Measurements from ENCODE around the gene ENGASE. TPM values are rescaled to one million over a fixed set of nuclear protein-coding genes. Genes with fewer than 3 reads are reported as not detected.

ENGASE gene
- total and polyA plus RNA-seq, 2 donors (not counting 1 experiment from before 2014, with no cell fraction given): 92.1 to 122 TPM

- H4K20me1 ChIP-seq (ENCODE audit: control insufficient read depth, insufficient read depth, low read length, poor library complexity, severe bottlenecking): peaks cover 11% of the 10 kb centered on the region
- H3K27me3 ChIP-seq (replicated peaks in 1 of 4; ENCODE audit: control extremely low read depth in 1 of 4, control insufficient read depth in 3 of 4, insufficient read depth in 4 of 4, low read length in 3 of 4): peaks cover 0 to 3% (median 0%) of the 10 kb centered on the region in 4 experiments
- no peaks in the 10 kb centered on the region for H3K79me2 ChIP-seq (ENCODE audit: control insufficient read depth, insufficient read depth, low read length)
- CTCF ChIA-PET: interaction anchor here (0.6 to 10.5 kb wide), 25 partner anchors 14 to 796 kb away, joined by 3 to 370 read pairs (median 4); partner anchors contain the start of gene ENGASE
- intact Hi-C loops (cut with micrococcal nuclease): loop anchor here (5.0 kb wide), 1 partner anchor 94 kb away; no protein-coding TSS in a partner anchor
- no peak overlapping the region for H3K4me3 ChIP-seq (ENCODE audit: control extremely low read depth in 1 of 5, extremely low read depth in 1 of 5, insufficient read depth in 1 of 5, low read depth in 2 of 5, low read length in 4 of 5)
- H3K36me3 ChIP-seq (replicated peaks in 1 of 2; ENCODE audit: control extremely low read depth in 1 of 2, control insufficient read depth in 1 of 2, extremely low read depth in 1 of 2, insufficient read depth in 2 of 2, low read length in 1 of 2): peaks cover 0 to 30% of the 10 kb centered on the region in 2 experiments
- no peak overlapping the region for H3K27ac Mint-ChIP-seq
- no peak overlapping the region for H3K4me2 ChIP-seq (replicated peaks; ENCODE audit: low read depth, low read length, poor library complexity, severe bottlenecking)
- WGBS (ENCODE audit: insufficient coverage): 96% methylated on average over 25 of the region's 26 CpGs
- H3K4me3 Mint-ChIP-seq: no peak overlapping the region
- H3K27ac ChIP-seq (ENCODE audit: low read length in 2 of 2): no peak overlapping the region
- H3K4me1 ChIP-seq (ENCODE audit: control insufficient read depth in 2 of 2, insufficient read depth in 2 of 2, low read length in 2 of 2): no peaks in the 10 kb centered on the region
- no peaks in the 10 kb centered on the region for H3K9me3 Mint-ChIP-seq (ENCODE audit: insufficient read depth)
- H3K4me1 Mint-ChIP-seq: no peaks in the 10 kb centered on the region
- H3K9ac ChIP-seq (ENCODE audit: low read length): no peak overlapping the region
- H3K27me3 Mint-ChIP-seq: peaks cover 5% of the 10 kb centered on the region
- no peak overlapping the region for H2AFZ ChIP-seq (ENCODE audit: insufficient read depth, low read depth, low read length, poor library complexity, severe bottlenecking)
- no peak for DNase-seq
- TF ChIP-seq, protein P1, sequence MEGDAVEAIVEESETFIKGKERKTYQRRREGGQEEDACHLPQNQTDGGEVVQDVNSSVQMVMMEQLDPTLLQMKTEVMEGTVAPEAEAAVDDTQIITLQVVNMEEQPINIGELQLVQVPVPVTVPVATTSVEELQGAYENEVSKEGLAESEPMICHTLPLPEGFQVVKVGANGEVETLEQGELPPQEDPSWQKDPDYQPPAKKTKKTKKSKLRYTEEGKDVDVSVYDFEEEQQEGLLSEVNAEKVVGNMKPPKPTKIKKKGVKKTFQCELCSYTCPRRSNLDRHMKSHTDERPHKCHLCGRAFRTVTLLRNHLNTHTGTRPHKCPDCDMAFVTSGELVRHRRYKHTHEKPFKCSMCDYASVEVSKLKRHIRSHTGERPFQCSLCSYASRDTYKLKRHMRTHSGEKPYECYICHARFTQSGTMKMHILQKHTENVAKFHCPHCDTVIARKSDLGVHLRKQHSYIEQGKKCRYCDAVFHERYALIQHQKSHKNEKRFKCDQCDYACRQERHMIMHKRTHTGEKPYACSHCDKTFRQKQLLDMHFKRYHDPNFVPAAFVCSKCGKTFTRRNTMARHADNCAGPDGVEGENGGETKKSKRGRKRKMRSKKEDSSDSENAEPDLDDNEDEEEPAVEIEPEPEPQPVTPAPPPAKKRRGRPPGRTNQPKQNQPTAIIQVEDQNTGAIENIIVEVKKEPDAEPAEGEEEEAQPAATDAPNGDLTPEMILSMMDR (IDR thresholded peaks at IDR 0.05): no peak
- no peak for TF ChIP-seq EZH2 (IDR thresholded peaks at IDR 0.05; ENCODE audit: borderline replicate concordance, insufficient read depth, low read depth, low read length, poor library complexity, severe bottlenecking)
- POLR2A ChIA-PET: interaction anchor here (1.5 kb wide), 1 partner anchor 313 kb away, joined by 4 read pairs; no protein-coding TSS in a partner anchor
- no peak for ATAC-seq (ENCODE audit: low read depth)
- no peaks in the 10 kb centered on the region for H3K9me3 ChIP-seq (ENCODE audit: control extremely low read depth in 1 of 3, control insufficient read depth in 2 of 3, insufficient read depth in 1 of 3, low read length in 2 of 3)
These were observed 13.8 kb downstream of the ENGASE start for GRCh38 chr17:79088247-79088996.

GRCh38 chr17:79088997-79089328 lies 14.3 kb downstream of the ENGASE start:
- POLR2A ChIA-PET: no interaction called here
- intact Hi-C loops (cut with micrococcal nuclease): loop anchor here (5.0 kb wide), 1 partner anchor 93 kb away; no protein-coding TSS in a partner anchor

More at GRCh38 chr17:79088997-79089328, 14.3 kb downstream of the ENGASE start:
- Histone ChIP-seq H3K9ac (ENCODE audit: low read length) (no peak overlapping the region), H2AFZ (ENCODE audit: insufficient read depth, low read depth, low read length, poor library complexity, severe bottlenecking) (no peak overlapping the region), H3K27ac (ENCODE audit: low read length in 2 of 2) (no peak overlapping the region), H4K20me1 (ENCODE audit: control insufficient read depth, insufficient read depth, low read length, poor library complexity, severe bottlenecking) (peaks cover 11% of the 10 kb centered on the region), H3K4me3 (ENCODE audit: control extremely low read depth in 1 of 5, extremely low read depth in 1 of 5, insufficient read depth in 1 of 5, low read depth in 2 of 5, low read length in 4 of 5) (no peak overlapping the region), H3K27me3 (replicated peaks in 1 of 4; ENCODE audit: control extremely low read depth in 1 of 4, control insufficient read depth in 3 of 4, insufficient read depth in 4 of 4, low read length in 3 of 4) (peaks cover 0 to 6% (median 0%) of the 10 kb centered on the region in 4 experiments), H3K4me1 (ENCODE audit: control insufficient read depth in 2 of 2, insufficient read depth in 2 of 2, low read length in 2 of 2) (no peaks in the 10 kb centered on the region), H3K36me3 (replicated peaks in 1 of 2; ENCODE audit: control extremely low read depth in 1 of 2, control insufficient read depth in 1 of 2, extremely low read depth in 1 of 2, insufficient read depth in 2 of 2, low read length in 1 of 2) (peaks cover 0 to 27% of the 10 kb centered on the region in 2 experiments), H3K9me3 (ENCODE audit: control extremely low read depth in 1 of 3, control insufficient read depth in 2 of 3, insufficient read depth in 1 of 3, low read length in 2 of 3) (no peaks in the 10 kb centered on the region), H3K79me2 (ENCODE audit: control insufficient read depth, insufficient read depth, low read length) (no peaks in the 10 kb centered on the region), H3K4me2 (replicated peaks; ENCODE audit: low read depth, low read length, poor library complexity, severe bottlenecking) (no peak overlapping the region)
- DNase-seq: no peak
- no peak overlapping the region for H3K27ac Mint-ChIP-seq
- ATAC-seq (ENCODE audit: low read depth): no peak
- CTCF ChIA-PET: interaction anchor here (0.6 to 10.5 kb wide), 11 partner anchors 15 to 797 kb away, joined by 3 to 370 read pairs (median 5); partner anchors contain the start of gene ENGASE
- peaks cover 5% of the 10 kb centered on the region for H3K27me3 Mint-ChIP-seq
- TF ChIP-seq EZH2 (IDR thresholded peaks at IDR 0.05; ENCODE audit: borderline replicate concordance, insufficient read depth, low read depth, low read length, poor library complexity, severe bottlenecking): no peak
- TF ChIP-seq, protein P1 (IDR thresholded peaks at IDR 0.05): no peak
- no peaks in the 10 kb centered on the region for H3K4me1 Mint-ChIP-seq
- H3K4me3 Mint-ChIP-seq: no peak overlapping the region
- no peaks in the 10 kb centered on the region for H3K9me3 Mint-ChIP-seq (ENCODE audit: insufficient read depth)
- WGBS (ENCODE audit: insufficient coverage): 78% methylated on average over 4 of the region's 8 CpGs
